Gastroesophageal sphincter (tissue), 4 donors: ENCODE data around the gene DGKI. TPM values are rescaled to one million over a fixed set of nuclear protein-coding genes. Genes with fewer than 3 reads are reported as not detected.

ENCODE experiments used
- ATAC-seq: fragments of 150-250 bp; one replicate; pipeline ENCODE4 v1.9.1; 2016; ENCODE audit warnings: mild to moderate bottlenecking, moderate library complexity
- H3K27ac ChIP-seq, 4 donors: fragments of 200-600 bp; sonication (generic) in 3 of 4; 1 replicate in 3 of 4; 2 replicates in 1 of 4; pipeline ENCODE4 v1.5.1; 2016 to 2019
- H3K27me3 ChIP-seq: fragments of 200-600 bp; sonication (generic); one replicate; pipeline ENCODE4 v1.5.1; 2019
- H3K36me3 ChIP-seq, 2 donors: fragments of 200-600 bp; sonication (generic); one replicate each; pipeline ENCODE4 v1.5.1; 2019; ENCODE audit warnings: control low read depth in 1 of 2
- H3K4me1 ChIP-seq, 3 donors: fragments of 200-600 bp; sonication (generic); 1 replicate in 2 of 3; 2 replicates in 1 of 3; pipeline ENCODE4 v1.5.1; 2016 to 2019; ENCODE audit warnings: control low read depth in 2 of 3
- H3K4me3 ChIP-seq, 2 donors: fragments of 200-600 bp; sonication (generic); one replicate each; pipeline ENCODE4 v1.5.1; 2019; ENCODE audit warnings: mild to moderate bottlenecking in 1 of 2, moderate library complexity in 1 of 2
- H3K9me3 ChIP-seq, 3 donors: fragments of 200-600 bp; sonication (generic); one replicate each; pipeline ENCODE4 v1.5.1; 2017 to 2019; ENCODE audit warnings: control low read depth in 2 of 3
- CTCF ChIP-seq, 4 experiments: fragments of 200-600 bp in 2 of 4; fragments of 450-650 bp in 2 of 4; sonication (generic) in 1 of 4; IDR thresholded peaks; one replicate each; pipeline ENCODE4 v1.5.1; 2017 to 2019; ENCODE audit warnings: antibody characterized with exemption in 4 of 4, mild to moderate bottlenecking in 2 of 4, moderate library complexity in 2 of 4
- EP300 ChIP-seq: sonication (generic); formaldehyde crosslinking; IDR thresholded peaks from one replicate; pipeline ENCODE4 v1.6.1; 2017; ENCODE audit warnings: antibody characterized with exemption, mild to moderate bottlenecking
- POLR2A ChIP-seq, 2 donors: fragments of 450-650 bp; IDR thresholded peaks; one replicate each; pipeline ENCODE4 v1.6.1; 2017; ENCODE audit warnings: antibody characterized with exemption in 2 of 2, mild to moderate bottlenecking in 2 of 2, moderate library complexity in 1 of 2
- POLR2AphosphoS5 ChIP-seq: sonication (generic); formaldehyde crosslinking; IDR thresholded peaks from one replicate; pipeline ENCODE4 v1.6.1; 2017; ENCODE audit warnings: antibody characterized with exemption
- WGBS, 2 donors: methylation state at CpG; one replicate each; pipeline ENCODE4 v1.1.5; 2018; ENCODE audit warnings: low coverage in 1 of 2; 5-methylcytosine and 5-hydroxymethylcytosine counted together
- total RNA-seq, 4 donors: library from RNA; depleted of rRNA; stranded (reverse); fragments of >200 nt; gene quantifications; one replicate each; pipeline ENCODE4 v1.1.0, GENCODE V29; 2016

DGKI gene
- total RNA-seq, 4 donors from 2014 or later: 0.27 to 4.8 (median 3.2) TPM

GRCh38 chr7:137795211-137795610 is 51.6 kb downstream of the DGKI start:
- Histone ChIP-seq H3K4me1 (no peaks in the 10 kb centered on the region), H3K27ac (no peak overlapping the region), H3K9me3 (no peaks in the 10 kb centered on the region), H3K36me3 (no peaks in the 10 kb centered on the region), H3K4me3 (no peak overlapping the region), H3K27me3 (no peaks in the 10 kb centered on the region)
- no peak for ATAC-seq
- no peak for TF ChIP-seq POLR2A (IDR thresholded peaks at IDR 0.05)
- no peak for TF ChIP-seq EP300
- TF ChIP-seq POLR2AphosphoS5: no peak
- no peak for TF ChIP-seq CTCF (IDR thresholded peaks at IDR 0.05)
- 82 to 100% methylated on average over 1 to 4 of the region's 4 CpGs for WGBS, 2 donors

- Histone ChIP-seq H3K27me3 (no peaks in the 10 kb centered on the region), H3K27ac (no peak overlapping the region), H3K36me3 (no peaks in the 10 kb centered on the region), H3K9me3 (no peaks in the 10 kb centered on the region), H3K4me1 (no peaks in the 10 kb centered on the region), H3K4me3 (no peak overlapping the region)
- TF ChIP-seq CTCF (IDR thresholded peaks at IDR 0.05) (no peak), EP300 (no peak), POLR2AphosphoS5 (no peak)
- no peak for ATAC-seq
- WGBS, 2 donors: 83 to 86% methylated on average over 2 of the region's 2 CpGs
Observed at GRCh38 chr7:137791930-137792329, 54.8 kb downstream of the DGKI start.

- H3K4me1 ChIP-seq: no peaks in the 10 kb centered on the region
- H3K27me3 ChIP-seq: no peaks in the 10 kb centered on the region
- H3K36me3 ChIP-seq: no peaks in the 10 kb centered on the region
- ATAC-seq: no peak
- no peak overlapping the region for H3K4me3 ChIP-seq
- no peak for TF ChIP-seq EP300
- TF ChIP-seq POLR2A (IDR thresholded peaks at IDR 0.05): no peak
- no peak for TF ChIP-seq POLR2AphosphoS5
- no peak for TF ChIP-seq CTCF (IDR thresholded peaks at IDR 0.05)
- H3K9me3 ChIP-seq: no peaks in the 10 kb centered on the region
- H3K27ac ChIP-seq: no peak overlapping the region
Observed at GRCh38 chr7:137790828-137791227, 55.9 kb downstream of the DGKI start.

GRCh38 chr7:137789215-137789882 is 57.4 kb downstream of the DGKI start:
- ATAC-seq: no peak
- H3K4me3 ChIP-seq: no peak overlapping the region

More at GRCh38 chr7:137789215-137789882, 57.4 kb downstream of the DGKI start:
- H3K27me3 ChIP-seq: no peaks in the 10 kb centered on the region
- H3K9me3 ChIP-seq: no peaks in the 10 kb centered on the region
- no peaks in the 10 kb centered on the region for H3K36me3 ChIP-seq
- WGBS, 2 donors: 30 to 74% methylated on average over 4 of the region's 4 CpGs
- no peaks in the 10 kb centered on the region for H3K4me1 ChIP-seq
- no peak overlapping the region for H3K27ac ChIP-seq
- TF ChIP-seq CTCF (IDR thresholded peaks at IDR 0.05) (no peak), POLR2A (IDR thresholded peaks at IDR 0.05) (no peak), EP300 (no peak), POLR2AphosphoS5 (no peak)
